Smooth muscle cell (in vitro differentiated cells): Measurements from ENCODE around the gene LRFN4. TPM values are rescaled to one million over a fixed set of nuclear protein-coding genes. Genes with fewer than 3 reads are reported as not detected.
A peak's percentile ranks its signal among the peaks of the same experiment; 100 is the strongest.

Experiments
- DNase-seq: peaks from one replicate; lab custom pipeline; 2025; ENCODE audit not compliant: unreplicated experiment; lab: John Stamatoyannopoulos, UW
- H2AFZ ChIP-seq: fragments of 200-600 bp; sonication (generic); 2 replicates; pipeline ENCODE4 v1.6.0; 2016; ENCODE audit warnings: antibody characterized with exemption, low read depth, mild to moderate bottlenecking
- H3F3A ChIP-seq: fragments of 200-600 bp; sonication (generic); 2 replicates; pipeline ENCODE4 v1.6.0; 2017; ENCODE audit warnings: antibody characterized with exemption, low read depth
- H3K27ac ChIP-seq: fragments of 200-600 bp; sonication (generic); 2 replicates; pipeline ENCODE4 v1.5.1; 2016; ENCODE audit warnings: low read depth, mild to moderate bottlenecking
- H3K27me3 ChIP-seq: fragments of 200-600 bp; sonication (generic); 2 replicates; pipeline ENCODE4 v1.6.1; 2016; ENCODE audit warnings: low read depth, mild to moderate bottlenecking
- H3K36me3 ChIP-seq: fragments of 200-600 bp; sonication (generic); 2 replicates; pipeline ENCODE4 v1.5.1; 2016; ENCODE audit warnings: low read depth
- H3K4me1 ChIP-seq: fragments of 200-600 bp; sonication (generic); 2 replicates; pipeline ENCODE4 v1.5.1; 2016; ENCODE audit warnings: low read depth
- H3K4me2 ChIP-seq: fragments of 200-600 bp; sonication (generic); 2 replicates; pipeline ENCODE4 v1.6.0; 2016; ENCODE audit warnings: mild to moderate bottlenecking
- H3K4me3 ChIP-seq: fragments of 200-600 bp; sonication (generic); 2 replicates; pipeline ENCODE4 v1.5.1; 2016; ENCODE audit warnings: mild to moderate bottlenecking
- H3K79me2 ChIP-seq: fragments of 200-600 bp; sonication (generic); 2 replicates; pipeline ENCODE4 v1.6.0; 2016; ENCODE audit warnings: low read depth, mild to moderate bottlenecking
- H3K9ac ChIP-seq: fragments of 200-600 bp; sonication (generic); 2 replicates; pipeline ENCODE4 v1.6.0; 2016; ENCODE audit warnings: low read depth
- H3K9me3 ChIP-seq: fragments of 200-600 bp; sonication (generic); replicated peaks from 2 replicates; pipeline ENCODE4 v1.5.1; 2016; ENCODE audit warnings: low read depth
- H4K20me1 ChIP-seq: fragments of 200-600 bp; sonication (generic); 2 replicates; pipeline ENCODE4 v1.6.0; 2016; ENCODE audit warnings: low read depth
- WGBS: methylation state at CpG from one replicate; pipeline ENCODE4 v1.1.7; 2016; ENCODE audit warnings: low lambda C conversion rate; 5-methylcytosine and 5-hydroxymethylcytosine counted together
- polyA plus RNA-seq: library from polyadenylated mRNA; unstranded; fragments of >200 nt; fragmentation: Nextera tagmentation; extraction: Ambion mirVana; gene quantifications from 2 replicates; pipeline ENCODE4 v1.2.1, GENCODE V29; 2016
- total RNA-seq: library from RNA; depleted of rRNA; stranded (reverse); fragments of >200 nt; gene quantifications from 2 replicates; pipeline ENCODE4 v1.2.3, GENCODE V29; 2014
- TF ChIP-seq, protein P1 (sequence below): fragments of 200-600 bp; sonication (generic); IDR thresholded peaks from 2 replicates; pipeline ENCODE4 v1.5.1; 2017; ENCODE audit warnings: borderline replicate concordance, mild to moderate bottlenecking, antibody characterized with exemption; ENCODE audit not compliant: insufficient read depth, poor library complexity, severe bottlenecking

LRFN4 gene
- total and polyA plus RNA-seq, 2 experiments from 2014 or later, result 14.7 to 37.6 TPM

DNA sequence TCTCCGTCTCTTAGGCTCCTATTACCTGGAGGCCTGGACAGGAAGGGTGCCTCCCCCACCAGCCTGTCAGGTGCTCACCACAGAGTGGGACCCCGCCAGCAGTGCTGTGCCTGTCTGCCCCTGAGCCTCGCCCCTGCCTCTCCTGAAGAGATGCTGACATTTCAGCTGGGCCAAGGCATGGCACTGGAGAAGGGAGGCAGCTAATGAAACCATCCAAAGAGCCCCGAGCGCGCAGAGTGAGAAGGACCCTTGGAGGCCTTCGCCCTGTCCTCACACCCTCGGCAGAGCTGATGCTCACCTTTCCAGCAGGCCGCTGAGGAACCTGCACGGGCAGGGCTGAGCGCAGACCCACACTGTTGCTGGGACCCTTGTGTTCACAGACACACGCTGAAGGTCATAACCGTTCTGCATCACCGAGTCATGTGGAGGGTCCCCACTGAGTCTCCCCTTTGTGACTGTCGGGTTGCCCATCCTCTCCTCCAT lies 2.1 kb upstream of the LRFN4 start:
- 98% methylated on average over 15 of the region's 15 CpGs for WGBS
- Histone ChIP-seq H3K79me2 (peaks cover 3% of the 10 kb centered on the region), H3K27ac (no peak overlapping the region), H3K9ac (no peak overlapping the region), H3K9me3 (no peaks in the 10 kb centered on the region), H2AFZ (no peak overlapping the region), H3K36me3 (no peaks in the 10 kb centered on the region), H3K27me3 (no peaks in the 10 kb centered on the region), H3K4me3 (no peak overlapping the region), H3F3A (peaks cover 5% of the 10 kb centered on the region), H3K4me1 (peaks cover 8% of the 10 kb centered on the region), H4K20me1 (no peaks in the 10 kb centered on the region), H3K4me2 (no peak overlapping the region)
- DNase-seq, result no peak
- TF ChIP-seq, protein P1, sequence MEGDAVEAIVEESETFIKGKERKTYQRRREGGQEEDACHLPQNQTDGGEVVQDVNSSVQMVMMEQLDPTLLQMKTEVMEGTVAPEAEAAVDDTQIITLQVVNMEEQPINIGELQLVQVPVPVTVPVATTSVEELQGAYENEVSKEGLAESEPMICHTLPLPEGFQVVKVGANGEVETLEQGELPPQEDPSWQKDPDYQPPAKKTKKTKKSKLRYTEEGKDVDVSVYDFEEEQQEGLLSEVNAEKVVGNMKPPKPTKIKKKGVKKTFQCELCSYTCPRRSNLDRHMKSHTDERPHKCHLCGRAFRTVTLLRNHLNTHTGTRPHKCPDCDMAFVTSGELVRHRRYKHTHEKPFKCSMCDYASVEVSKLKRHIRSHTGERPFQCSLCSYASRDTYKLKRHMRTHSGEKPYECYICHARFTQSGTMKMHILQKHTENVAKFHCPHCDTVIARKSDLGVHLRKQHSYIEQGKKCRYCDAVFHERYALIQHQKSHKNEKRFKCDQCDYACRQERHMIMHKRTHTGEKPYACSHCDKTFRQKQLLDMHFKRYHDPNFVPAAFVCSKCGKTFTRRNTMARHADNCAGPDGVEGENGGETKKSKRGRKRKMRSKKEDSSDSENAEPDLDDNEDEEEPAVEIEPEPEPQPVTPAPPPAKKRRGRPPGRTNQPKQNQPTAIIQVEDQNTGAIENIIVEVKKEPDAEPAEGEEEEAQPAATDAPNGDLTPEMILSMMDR, result no peak

DNA sequence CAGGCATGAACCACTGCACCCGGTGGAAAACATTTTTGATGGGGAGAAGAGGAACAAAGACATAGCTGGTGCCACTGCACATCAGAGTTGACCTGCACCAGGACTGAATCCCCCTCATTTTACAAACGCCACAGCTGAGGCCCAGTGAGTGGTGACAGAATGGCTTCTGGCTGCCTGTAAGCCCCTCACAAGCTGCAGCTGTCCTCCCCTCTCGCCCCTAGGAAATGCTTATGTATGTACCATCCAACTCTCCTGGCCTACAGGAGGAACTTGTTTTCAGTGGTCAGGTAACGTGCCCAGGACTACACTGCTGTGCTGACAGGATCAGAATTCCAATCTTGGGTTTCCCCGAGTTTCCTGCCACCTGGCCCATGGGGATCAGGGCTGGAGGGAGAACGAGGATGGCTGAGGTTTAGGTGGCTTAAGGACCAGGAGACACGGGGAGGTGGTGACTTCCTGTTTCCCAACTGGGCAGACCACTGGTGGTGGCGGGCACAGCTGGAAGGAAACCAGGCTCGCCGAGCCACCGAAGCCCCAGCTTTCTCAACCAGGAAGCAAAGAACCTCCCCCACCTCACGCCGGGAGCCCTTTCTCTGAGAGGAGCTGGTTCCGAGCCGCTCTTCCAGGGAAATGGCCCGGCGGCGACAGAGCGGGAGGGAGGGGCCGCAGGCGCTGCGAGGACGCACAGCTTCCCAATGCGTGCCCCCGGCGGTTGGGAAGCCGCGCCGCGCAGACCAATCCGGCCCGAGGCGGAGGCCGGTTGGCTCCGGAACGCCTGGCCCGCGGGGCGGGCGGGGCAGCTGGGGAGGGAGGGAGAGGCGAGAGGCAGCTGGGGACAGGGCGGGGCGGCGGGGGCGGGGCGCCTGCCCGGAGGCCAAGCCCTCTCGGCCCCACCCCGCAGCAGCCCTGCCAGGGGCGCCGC lies 1.0 kb upstream of the LRFN4 start:
- 8% methylated on average over 38 of the region's 51 CpGs for WGBS
- H3K27ac ChIP-seq, result peak overlapping the region; percentile 66
- H3K9ac ChIP-seq, result peak overlapping the region; percentile 73
- no peaks in the 10 kb centered on the region for H3K27me3 ChIP-seq
- no peaks in the 10 kb centered on the region for H3K9me3 ChIP-seq
- H3K36me3 ChIP-seq, result no peaks in the 10 kb centered on the region
- H3F3A ChIP-seq, result peaks cover 5% of the 10 kb centered on the region
- H3K4me3 ChIP-seq, result peak overlapping the region; percentile 89
- peaks cover 8% of the 10 kb centered on the region for H3K4me1 ChIP-seq
- peak; percentile 79 for DNase-seq
- H3K4me2 ChIP-seq, result peak overlapping the region; percentile 98
- H4K20me1 ChIP-seq, result no peaks in the 10 kb centered on the region
- H2AFZ ChIP-seq, result peak overlapping the region; percentile 69
- TF ChIP-seq, protein P1, result no peak
- peaks cover 3% of the 10 kb centered on the region for H3K79me2 ChIP-seq

DNA sequence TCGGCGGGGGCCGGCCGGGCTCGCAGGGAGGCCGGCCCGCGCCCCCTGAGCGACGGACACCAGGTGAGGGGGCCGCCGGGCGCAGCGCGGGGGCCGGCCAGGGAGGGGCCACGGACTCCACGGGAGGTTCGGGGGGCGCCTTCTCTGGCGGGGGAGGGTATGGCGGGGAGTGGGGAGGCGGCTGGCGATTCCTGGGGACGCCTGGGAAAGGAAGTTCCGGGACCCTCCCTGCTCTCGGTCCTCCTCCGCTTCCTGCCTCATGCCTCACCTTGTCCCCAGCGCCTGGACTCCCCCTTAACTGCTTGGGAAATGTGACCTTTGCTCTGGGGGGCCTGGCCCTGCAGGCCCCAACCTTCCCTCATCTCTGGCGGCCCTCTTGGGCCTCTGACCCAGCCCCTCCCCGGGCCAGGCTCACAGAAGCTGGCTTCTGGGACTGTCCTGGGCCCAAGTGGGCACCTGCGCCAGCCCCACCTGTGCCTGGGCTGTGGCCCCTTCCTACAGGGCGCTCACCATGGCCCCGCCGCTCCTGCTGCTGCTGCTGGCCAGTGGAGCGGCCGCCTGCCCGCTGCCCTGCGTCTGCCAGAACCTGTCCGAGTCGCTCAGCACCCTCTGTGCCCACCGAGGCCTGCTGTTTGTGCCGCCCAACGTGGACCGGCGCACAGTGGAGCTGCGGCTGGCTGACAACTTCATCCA lies 516 bp downstream of the LRFN4 start:
- Histone ChIP-seq H3K9me3 (no peaks in the 10 kb centered on the region), H3K4me3 (peak overlapping the region; percentile 89), H3K4me1 (peaks cover 8% of the 10 kb centered on the region), H3K36me3 (no peaks in the 10 kb centered on the region), H4K20me1 (no peaks in the 10 kb centered on the region), H3K79me2 (peaks cover 3% of the 10 kb centered on the region), H3F3A (peaks cover 5% of the 10 kb centered on the region), H3K4me2 (peak overlapping the region; percentile 85), H3K27me3 (no peaks in the 10 kb centered on the region), H2AFZ (no peak overlapping the region), H3K9ac (no peak overlapping the region), H3K27ac (no peak overlapping the region)
- 64% methylated on average over 21 of the region's 47 CpGs for WGBS
- TF ChIP-seq, protein P1, result no peak
- no peak for DNase-seq
